Fibroblast of the aortic adventitia (primary cell): ENCODE data around the gene KDM3B. TPM values are rescaled to one million over a fixed set of nuclear protein-coding genes. Genes with fewer than 3 reads are reported as not detected.
A peak's percentile ranks its signal among the peaks of the same experiment; 100 is the strongest.

ENCODE experiments used
- DNase-seq: peaks from one replicate; pipeline ENCODE4 v3.0.0-alpha.2; 2010; ENCODE audit warnings: low read depth
- H3K4me3 ChIP-seq: 2 replicates; pipeline ENCODE4 v1.5.1; 2011; ENCODE audit warnings: low read depth, mild to moderate bottlenecking, control low read depth, low read length, moderate library complexity
- total RNA-seq: library from RNA; depleted of rRNA; stranded (reverse); fragments of >200 nt; gene quantifications from 2 replicates; pipeline ENCODE4 v1.2.3, GENCODE V29; 2012; ENCODE audit warnings: low replicate concordance
- TF ChIP-seq, protein P1 (sequence below): IDR thresholded peaks from 2 replicates; pipeline ENCODE4 v1.5.1; 2011; ENCODE audit warnings: mild to moderate bottlenecking, low read length, control low read depth, inconsistent platforms; ENCODE audit not compliant: insufficient read depth

Gene KDM3B
- total RNA-seq, 1 donor: 47.1 TPM

GRCh38 chr5:138331449-138332368 is 20.8 kb upstream of the KDM3B start, which contains the start of gene CDC25C:
TSS of gene CDC25C (minus strand) at chr5:138331804. CDS start at chr5:138331180, 624 bp downstream.
- peak within 1 kb of the TSS; percentile 83 for H3K4me3 ChIP-seq
- peak; percentile 99 for DNase-seq
- TF ChIP-seq, protein P1, sequence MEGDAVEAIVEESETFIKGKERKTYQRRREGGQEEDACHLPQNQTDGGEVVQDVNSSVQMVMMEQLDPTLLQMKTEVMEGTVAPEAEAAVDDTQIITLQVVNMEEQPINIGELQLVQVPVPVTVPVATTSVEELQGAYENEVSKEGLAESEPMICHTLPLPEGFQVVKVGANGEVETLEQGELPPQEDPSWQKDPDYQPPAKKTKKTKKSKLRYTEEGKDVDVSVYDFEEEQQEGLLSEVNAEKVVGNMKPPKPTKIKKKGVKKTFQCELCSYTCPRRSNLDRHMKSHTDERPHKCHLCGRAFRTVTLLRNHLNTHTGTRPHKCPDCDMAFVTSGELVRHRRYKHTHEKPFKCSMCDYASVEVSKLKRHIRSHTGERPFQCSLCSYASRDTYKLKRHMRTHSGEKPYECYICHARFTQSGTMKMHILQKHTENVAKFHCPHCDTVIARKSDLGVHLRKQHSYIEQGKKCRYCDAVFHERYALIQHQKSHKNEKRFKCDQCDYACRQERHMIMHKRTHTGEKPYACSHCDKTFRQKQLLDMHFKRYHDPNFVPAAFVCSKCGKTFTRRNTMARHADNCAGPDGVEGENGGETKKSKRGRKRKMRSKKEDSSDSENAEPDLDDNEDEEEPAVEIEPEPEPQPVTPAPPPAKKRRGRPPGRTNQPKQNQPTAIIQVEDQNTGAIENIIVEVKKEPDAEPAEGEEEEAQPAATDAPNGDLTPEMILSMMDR: no peak

GRCh38 chr5:138334867-138335447 is 17.5 kb upstream of the KDM3B start:
- TF ChIP-seq, protein P1: no peak
- H3K4me3 ChIP-seq: no peak overlapping the region
- DNase-seq: no peak

DNA sequence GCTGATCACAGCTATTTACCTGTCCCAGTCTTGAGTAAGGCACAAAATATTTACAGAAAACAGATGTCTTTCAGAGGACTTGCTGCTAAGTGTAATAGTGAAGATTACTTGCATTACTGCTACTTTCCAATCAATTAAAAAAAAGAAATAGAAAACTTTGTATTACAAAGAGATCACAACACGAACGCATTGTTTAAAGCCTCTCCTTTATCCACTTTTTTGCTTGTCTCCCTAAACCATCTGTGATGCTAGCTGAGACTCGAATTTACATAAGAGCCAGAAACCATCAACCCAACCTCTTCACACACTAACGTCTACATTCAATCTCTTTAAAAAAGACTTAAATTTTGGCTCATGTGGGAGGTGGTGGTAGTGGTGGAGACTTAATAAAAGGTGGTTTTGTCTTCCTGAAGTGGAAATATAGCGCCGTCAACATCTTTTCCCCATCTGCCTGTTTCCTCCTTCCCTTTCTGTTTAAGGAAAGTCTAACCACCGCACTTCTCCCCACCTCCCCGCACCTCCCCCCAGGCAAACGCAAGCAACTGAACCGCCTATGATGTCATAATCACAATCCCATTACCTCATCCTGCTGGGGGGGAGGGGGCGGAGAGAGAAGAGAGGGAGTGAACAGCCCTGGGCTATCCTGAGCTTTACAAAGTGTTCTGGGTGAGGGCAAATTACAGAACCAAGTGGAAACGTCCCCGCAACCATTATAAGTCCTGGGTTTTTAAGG is 15.4 kb upstream of the KDM3B start:
- no peak for DNase-seq
- peak overlapping the region; percentile 95 for H3K4me3 ChIP-seq
- TF ChIP-seq, protein P1: no peak

- TF ChIP-seq, protein P1: no peak
- H3K4me3 ChIP-seq: peak within 1 kb of the TSS; percentile 95
- DNase-seq: peak; percentile 95
Measured at GRCh38 chr5:138337685-138338410, 14.6 kb upstream of the KDM3B start, which contains the start of gene FAM53C. TSS of gene FAM53C (plus strand) at chr5:138338266. CDS start at chr5:138341336, 3,070 bp downstream.

DNA sequence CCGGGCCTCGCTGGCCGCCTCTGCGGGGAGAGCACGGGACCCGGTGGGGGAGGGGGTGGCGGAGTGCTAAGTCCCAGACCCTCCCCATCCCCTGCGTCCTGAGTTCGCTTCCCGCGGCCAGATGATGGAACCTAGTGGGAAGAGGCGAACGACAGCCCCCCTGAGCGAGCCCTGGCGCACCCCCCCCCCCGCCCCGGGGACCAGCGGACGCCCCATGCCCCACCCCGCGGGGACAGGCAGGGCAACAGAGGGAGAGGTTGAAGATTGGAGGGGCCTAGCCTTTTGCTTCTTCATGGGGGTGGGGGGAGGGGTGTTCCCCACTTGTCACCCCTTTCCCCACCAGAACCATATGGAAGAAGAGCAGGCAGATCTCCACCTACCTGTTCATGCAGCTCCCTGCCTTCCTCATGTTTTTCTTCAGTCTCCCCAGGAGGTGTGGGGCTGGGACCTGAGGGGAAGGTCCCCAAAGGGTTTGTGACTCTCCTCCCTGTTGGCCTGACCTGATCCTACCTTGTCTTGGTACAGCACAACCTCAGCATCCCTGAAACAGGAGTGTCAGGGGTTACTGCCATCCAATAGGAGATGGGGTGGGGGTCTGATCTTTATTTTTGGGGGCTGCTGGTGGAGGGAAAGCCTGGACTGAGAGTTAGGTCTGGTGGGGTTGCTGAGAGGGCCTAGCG is 13.9 kb upstream of the KDM3B start:
- DNase-seq: no peak
- TF ChIP-seq, protein P1: no peak
- peak overlapping the region; percentile 95 for H3K4me3 ChIP-seq
